Parathyroid adenoma (tissue), 2 donors: ENCODE measurements around the gene NCR2.

Experiments used
- H2AFZ ChIP-seq: fragments of 300-600 bp; sonication (generic); one replicate; pipeline ENCODE4 v1.7.0; 2017; ENCODE audit warnings: antibody characterized with exemption, mild to moderate bottlenecking
- H3K27ac ChIP-seq: fragments of 300-600 bp; sonication (generic); one replicate; pipeline ENCODE4 v1.7.0; 2017
- H3K27me3 ChIP-seq: fragments of 300-600 bp; sonication (generic); one replicate; pipeline ENCODE4 v1.7.0; 2017; ENCODE audit warnings: low read length; ENCODE audit not compliant: control insufficient read depth, insufficient read depth
- H3K36me3 ChIP-seq: fragments of 300-600 bp; sonication (generic); one replicate; pipeline ENCODE4 v1.7.0; 2017; ENCODE audit warnings: low read length; ENCODE audit not compliant: control insufficient read depth, insufficient read depth
- H3K4me1 ChIP-seq: fragments of 300-600 bp; sonication (generic); one replicate; pipeline ENCODE4 v1.7.0; 2017; ENCODE audit warnings: control low read depth
- H3K4me2 ChIP-seq: fragments of 300-600 bp; sonication (generic); one replicate; pipeline ENCODE4 v1.7.0; 2017; ENCODE audit warnings: low read length
- H3K4me3 ChIP-seq: fragments of 300-600 bp; sonication (generic); one replicate; pipeline ENCODE4 v1.7.0; 2017; ENCODE audit warnings: low read depth, low read length
- H3K79me2 ChIP-seq: fragments of 300-600 bp; sonication (generic); one replicate; pipeline ENCODE4 v1.7.0; 2017; ENCODE audit warnings: control low read depth
- H3K9ac ChIP-seq: fragments of 300-600 bp; sonication (generic); one replicate; pipeline ENCODE4 v1.7.0; 2017; ENCODE audit warnings: mild to moderate bottlenecking
- H3K9me3 ChIP-seq: fragments of 300-600 bp; sonication (generic); one replicate; pipeline ENCODE4 v1.7.0; 2017; ENCODE audit warnings: low read length; ENCODE audit not compliant: control insufficient read depth
- TF ChIP-seq, protein P1 (sequence below): fragments of 300-600 bp; sonication (generic); IDR thresholded peaks from one replicate; pipeline ENCODE4 v1.7.0; 2017; ENCODE audit warnings: antibody characterized with exemption, mild to moderate bottlenecking
- donor health status: primary hyperparathyroidism.

NCR2 gene

DNA sequence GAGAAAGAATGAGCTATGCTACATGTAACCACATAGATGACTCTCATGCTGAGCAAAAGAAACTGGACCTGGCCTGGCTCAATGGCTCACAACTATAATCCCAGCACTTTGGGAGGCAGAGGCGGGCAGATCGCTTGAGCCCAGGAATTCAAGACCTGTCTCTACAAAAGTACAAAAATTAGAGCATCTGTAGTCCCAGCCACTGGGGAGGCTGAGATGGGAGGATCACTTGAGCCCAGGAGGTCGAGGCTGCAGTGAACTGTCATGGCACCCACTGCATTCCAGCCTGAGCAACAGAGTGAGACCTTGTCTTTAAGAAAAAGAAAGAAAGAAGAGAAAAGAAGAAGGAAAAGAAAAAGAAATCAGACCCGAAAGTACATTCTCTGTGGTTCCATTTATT, 41.7 kb downstream of the NCR2 start:
- TF ChIP-seq, protein P1, sequence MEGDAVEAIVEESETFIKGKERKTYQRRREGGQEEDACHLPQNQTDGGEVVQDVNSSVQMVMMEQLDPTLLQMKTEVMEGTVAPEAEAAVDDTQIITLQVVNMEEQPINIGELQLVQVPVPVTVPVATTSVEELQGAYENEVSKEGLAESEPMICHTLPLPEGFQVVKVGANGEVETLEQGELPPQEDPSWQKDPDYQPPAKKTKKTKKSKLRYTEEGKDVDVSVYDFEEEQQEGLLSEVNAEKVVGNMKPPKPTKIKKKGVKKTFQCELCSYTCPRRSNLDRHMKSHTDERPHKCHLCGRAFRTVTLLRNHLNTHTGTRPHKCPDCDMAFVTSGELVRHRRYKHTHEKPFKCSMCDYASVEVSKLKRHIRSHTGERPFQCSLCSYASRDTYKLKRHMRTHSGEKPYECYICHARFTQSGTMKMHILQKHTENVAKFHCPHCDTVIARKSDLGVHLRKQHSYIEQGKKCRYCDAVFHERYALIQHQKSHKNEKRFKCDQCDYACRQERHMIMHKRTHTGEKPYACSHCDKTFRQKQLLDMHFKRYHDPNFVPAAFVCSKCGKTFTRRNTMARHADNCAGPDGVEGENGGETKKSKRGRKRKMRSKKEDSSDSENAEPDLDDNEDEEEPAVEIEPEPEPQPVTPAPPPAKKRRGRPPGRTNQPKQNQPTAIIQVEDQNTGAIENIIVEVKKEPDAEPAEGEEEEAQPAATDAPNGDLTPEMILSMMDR: no peak

DNA sequence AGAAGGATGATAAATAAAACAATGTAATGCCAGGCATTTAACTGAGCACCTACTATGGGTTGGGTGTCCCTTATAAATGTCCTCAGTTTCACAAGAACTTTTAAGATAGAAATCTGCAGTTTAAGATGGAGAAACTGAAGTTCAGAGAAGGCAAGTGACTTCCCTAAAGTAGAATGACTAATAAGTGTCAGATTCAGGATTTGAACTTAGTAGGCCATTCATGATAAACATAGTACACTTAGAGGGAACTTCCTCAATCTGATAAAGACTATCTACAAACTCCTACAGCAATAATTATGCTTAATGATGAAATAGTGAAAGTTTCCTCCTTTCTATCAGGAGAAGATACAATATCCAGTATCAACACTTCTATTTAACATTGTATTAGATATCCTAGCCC, 43.9 kb downstream of the NCR2 start:
- Histone ChIP-seq H3K9me3 (no peaks in the 10 kb centered on the region), H3K4me2 (no peak overlapping the region), H3K4me3 (no peak overlapping the region), H3K4me1 (no peaks in the 10 kb centered on the region), H3K27me3 (no peaks in the 10 kb centered on the region), H3K9ac (no peak overlapping the region), H2AFZ (no peak overlapping the region), H3K79me2 (no peaks in the 10 kb centered on the region), H3K27ac (no peak overlapping the region), H3K36me3 (no peaks in the 10 kb centered on the region)
- TF ChIP-seq, protein P1: no peak

More for the DNA sequence above, 41.7 kb downstream of the NCR2 start:
- no peaks in the 10 kb centered on the region for H3K36me3 ChIP-seq
- no peak overlapping the region for H3K4me2 ChIP-seq
- H3K9me3 ChIP-seq: no peaks in the 10 kb centered on the region
- H3K27me3 ChIP-seq: no peaks in the 10 kb centered on the region
- no peaks in the 10 kb centered on the region for H3K79me2 ChIP-seq
- peaks cover 3% of the 10 kb centered on the region for H3K4me1 ChIP-seq
- H3K27ac ChIP-seq: no peak overlapping the region
- H2AFZ ChIP-seq: no peak overlapping the region
- H3K9ac ChIP-seq: no peak overlapping the region
- no peak overlapping the region for H3K4me3 ChIP-seq

DNA sequence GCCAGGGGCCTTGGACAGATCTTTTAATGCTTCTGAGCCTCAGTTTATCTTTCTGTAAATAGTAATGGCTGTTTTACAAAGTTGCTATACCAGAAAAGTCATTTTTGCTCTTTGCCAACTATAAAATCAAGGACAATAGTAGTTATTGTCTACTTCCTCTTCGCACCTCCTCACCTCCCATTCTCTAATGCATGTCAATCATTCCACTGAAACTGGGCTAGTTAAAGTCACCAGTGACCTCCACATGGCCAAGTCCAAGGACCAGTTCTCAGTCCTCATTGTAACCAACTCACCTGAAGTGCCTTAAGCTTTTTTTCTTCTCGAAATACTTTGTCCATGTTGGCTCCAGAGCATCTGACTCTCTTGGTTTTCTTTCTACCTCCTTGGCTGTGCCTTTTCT, 51.2 kb downstream of the NCR2 start:
- H2AFZ ChIP-seq: no peak overlapping the region
- H3K9me3 ChIP-seq: no peaks in the 10 kb centered on the region
- no peak overlapping the region for H3K9ac ChIP-seq
- no peaks in the 10 kb centered on the region for H3K36me3 ChIP-seq
- no peak overlapping the region for H3K4me2 ChIP-seq
- H3K27ac ChIP-seq: no peak overlapping the region
- TF ChIP-seq, protein P1: no peak
- no peaks in the 10 kb centered on the region for H3K4me1 ChIP-seq
- H3K4me3 ChIP-seq: no peak overlapping the region
- H3K79me2 ChIP-seq: no peaks in the 10 kb centered on the region
- H3K27me3 ChIP-seq: no peaks in the 10 kb centered on the region

DNA sequence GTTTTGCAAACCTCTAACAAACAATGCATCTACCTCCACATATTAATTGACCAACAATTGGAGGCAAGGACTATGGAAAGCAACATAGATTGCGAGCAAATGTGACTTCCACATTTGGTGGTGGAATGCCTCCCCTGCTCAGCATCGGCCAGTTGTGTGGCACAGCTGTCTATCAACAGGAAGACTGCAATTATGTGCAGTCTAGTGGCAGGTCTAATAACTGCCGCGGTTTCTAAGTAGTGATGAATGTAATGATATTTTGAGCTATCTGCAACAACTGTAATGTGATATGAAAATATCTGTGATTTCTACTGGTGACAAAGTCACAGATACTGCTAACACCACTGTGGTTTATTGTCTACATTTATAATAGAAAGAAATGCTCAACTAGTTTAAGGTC, 56.8 kb downstream of the NCR2 start:
- no peaks in the 10 kb centered on the region for H3K27me3 ChIP-seq
- H3K36me3 ChIP-seq: no peaks in the 10 kb centered on the region
- TF ChIP-seq, protein P1: no peak

DNA sequence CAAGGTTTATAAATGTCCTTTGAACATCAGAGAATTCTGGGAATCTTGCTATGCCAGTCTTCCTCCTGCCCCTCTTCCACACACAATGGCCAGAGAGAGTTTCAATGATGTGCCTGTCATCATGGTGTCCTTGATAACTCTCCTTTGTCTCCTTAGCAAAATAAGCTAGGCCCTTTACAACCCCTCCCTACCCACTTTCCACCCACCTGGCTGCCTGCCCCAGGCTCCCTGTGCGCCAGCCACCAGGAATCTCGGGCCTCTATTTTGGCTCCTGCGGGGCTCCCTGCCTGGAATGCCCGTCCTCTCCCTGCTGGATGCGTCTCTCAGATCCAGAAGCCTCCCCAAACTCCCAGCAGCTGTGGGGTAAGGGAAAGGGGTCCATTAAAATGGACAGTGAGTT, 60.9 kb downstream of the NCR2 start:
- Histone ChIP-seq H2AFZ (no peak overlapping the region), H3K27me3 (no peaks in the 10 kb centered on the region), H3K9ac (no peak overlapping the region), H3K4me1 (no peaks in the 10 kb centered on the region), H3K36me3 (no peaks in the 10 kb centered on the region), H3K4me2 (no peak overlapping the region), H3K4me3 (no peak overlapping the region), H3K79me2 (no peaks in the 10 kb centered on the region), H3K27ac (no peak overlapping the region), H3K9me3 (no peaks in the 10 kb centered on the region)
- TF ChIP-seq, protein P1: no peak

More for the DNA sequence above, 56.8 kb downstream of the NCR2 start:
- Histone ChIP-seq H3K4me3 (no peak overlapping the region), H3K9ac (no peak overlapping the region), H3K9me3 (no peaks in the 10 kb centered on the region), H3K4me2 (no peak overlapping the region), H3K27ac (no peak overlapping the region), H3K4me1 (no peaks in the 10 kb centered on the region), H2AFZ (no peak overlapping the region), H3K79me2 (no peaks in the 10 kb centered on the region)
